ENCODE measurements around the gene PPP1CB.
A peak's percentile ranks its signal among the peaks of the same experiment; 100 is the strongest.
"Not testable (repeated sequence)": the region's sequence is repeated elsewhere in the genome, so short reads cannot be mapped to it uniquely, and the experiment has no call there.

PPP1CB gene

DNA sequence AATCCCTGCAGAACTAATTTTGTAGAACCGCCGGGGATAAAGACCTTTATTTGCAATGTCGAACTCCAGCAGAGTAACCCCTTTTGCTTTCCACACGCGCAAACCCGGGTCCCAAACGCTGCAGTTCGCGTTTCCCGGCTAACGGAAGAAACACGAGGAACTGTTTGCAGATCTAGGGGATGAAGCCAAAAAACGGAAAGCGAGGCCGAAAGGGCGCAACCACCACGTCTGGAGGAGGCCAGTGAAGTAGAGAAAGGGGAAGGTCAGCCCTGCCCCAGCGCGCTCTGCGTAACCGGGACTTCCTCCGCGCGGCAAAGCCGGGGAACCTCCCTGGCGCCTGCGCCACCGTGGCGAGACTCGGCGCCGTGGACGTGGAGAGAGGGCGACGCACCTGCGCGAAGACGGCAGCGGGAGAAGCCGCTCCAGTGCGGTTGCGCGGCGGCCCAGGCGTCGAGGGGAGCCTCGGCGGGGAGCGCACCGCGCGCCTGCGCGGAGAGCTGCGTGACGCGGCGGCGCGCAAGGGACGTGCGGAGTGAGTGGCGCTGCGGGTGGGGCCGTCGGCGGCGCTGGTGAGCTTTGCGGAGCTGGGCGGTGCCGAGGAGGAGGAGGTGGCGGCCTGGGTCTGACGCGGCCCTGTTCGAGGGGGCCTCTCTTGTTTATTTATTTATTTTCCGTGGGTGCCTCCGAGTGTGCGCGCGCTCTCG is at the start of gene PPP1CB:
Gene PPP1CB, plus strand, starts transcription at position 579 of the 704 bp plus-strand sequence. CDS start 295 bp downstream, outside the sequence.
- peak; percentile 84 for DNase-seq

- DNase-seq, result no peak
Observed at GRCh38 chr2:28702415-28702861, 49.2 kb upstream of the PPP1CB start.

- no peak for DNase-seq
Observed at GRCh38 chr2:28702878-28703277, 48.8 kb upstream of the PPP1CB start.

DNA sequence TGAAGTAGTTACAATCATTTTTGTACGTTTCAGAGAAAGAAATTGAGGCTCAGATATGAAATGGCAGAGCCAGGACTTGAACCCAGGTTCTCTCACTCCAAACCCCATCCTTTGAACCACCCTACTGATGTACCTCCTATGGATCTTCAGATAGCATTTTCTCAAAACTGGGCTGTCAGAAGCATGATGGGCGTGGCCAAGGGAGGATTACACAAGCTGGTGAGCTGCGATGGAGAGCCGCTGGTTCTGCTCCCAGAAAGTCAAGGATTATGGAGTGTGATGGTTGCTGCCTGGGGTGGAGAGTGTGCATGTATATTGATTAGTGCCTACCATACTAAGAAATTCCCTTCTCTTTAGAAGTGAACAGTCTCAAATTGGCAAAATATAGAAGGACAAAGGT is 47.0 kb upstream of the PPP1CB start:
- DNase-seq, result no peak

GRCh38 chr2:28705751-28706440 is 45.7 kb upstream of the PPP1CB start:
- no peak for DNase-seq

DNA sequence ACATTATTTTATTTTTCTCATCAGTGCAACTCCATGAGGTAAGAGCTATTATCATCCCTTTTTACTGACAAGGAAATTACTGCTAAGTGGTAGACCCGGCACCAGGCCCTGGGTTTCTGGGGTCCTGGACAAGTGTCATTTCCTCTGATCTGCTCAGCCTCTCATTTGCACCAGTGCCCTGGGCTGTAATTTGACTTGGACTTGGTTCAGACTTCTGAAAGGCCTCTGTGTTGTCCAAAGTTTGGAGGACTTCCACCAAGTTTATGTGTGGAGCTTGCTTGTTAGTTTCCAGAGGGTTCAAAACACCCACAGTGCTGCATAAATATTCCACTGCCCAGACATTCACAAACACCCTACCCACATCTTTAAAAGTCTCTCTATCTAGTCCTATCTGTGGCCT is 44.0 kb upstream of the PPP1CB start:
- DNase-seq, result no peak

GRCh38 chr2:28709101-28709500 is 42.5 kb upstream of the PPP1CB start:
- no peak for DNase-seq

DNA sequence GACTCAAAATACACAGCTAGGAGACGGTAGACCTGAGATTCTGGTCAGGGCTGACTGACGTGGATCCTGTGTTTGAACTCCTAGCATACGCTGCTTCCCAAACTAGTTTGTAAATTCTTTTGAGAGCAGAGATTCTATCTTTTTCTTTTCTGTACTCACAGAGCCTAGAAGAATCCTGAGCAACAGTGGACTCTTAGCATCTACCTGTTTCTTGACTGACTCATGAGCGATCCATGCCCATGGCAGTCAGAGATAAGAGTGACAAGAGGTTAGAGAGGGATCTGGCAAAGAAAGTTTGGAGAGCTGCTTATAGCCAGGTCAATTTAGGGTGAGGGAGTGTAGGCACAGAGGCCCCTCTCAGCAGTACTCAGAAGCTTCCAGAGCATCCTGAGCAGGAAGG is 41.1 kb upstream of the PPP1CB start:
- no peak for DNase-seq

DNA sequence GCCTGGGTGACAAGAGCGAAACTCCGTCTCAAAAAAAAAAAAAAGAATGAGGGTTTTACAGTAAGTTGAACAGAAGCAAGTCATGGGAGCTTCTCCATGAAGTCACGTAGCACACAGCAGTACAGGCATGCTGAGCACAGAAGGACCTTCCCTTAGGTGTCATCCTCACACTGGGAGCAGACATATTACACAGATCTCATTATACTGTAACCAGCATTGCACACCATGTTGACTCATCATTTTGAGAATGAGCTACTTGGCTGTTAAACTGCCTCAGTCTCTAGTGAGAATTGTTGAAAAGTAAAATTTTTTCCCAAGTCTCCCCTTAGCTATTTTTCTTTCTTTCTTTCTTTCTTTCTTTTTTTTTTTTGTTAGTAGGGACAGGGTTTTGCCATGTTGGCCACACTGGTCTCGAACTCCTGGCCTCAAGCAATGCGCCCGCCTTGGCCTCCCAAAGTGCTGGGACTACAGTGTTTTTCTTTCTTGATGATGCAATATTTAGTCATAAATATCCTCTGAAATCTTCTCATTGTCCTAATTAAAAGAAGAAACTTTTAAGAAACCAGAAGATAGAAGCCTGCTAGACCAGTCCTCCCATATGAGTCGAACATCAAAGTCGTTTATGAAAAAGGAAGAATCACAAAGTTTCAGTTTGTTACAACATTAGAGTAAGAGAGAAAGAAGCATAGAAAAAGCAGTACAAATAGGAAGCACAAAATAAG is 37.9 kb upstream of the PPP1CB start:
- no peak for DNase-seq

DNA sequence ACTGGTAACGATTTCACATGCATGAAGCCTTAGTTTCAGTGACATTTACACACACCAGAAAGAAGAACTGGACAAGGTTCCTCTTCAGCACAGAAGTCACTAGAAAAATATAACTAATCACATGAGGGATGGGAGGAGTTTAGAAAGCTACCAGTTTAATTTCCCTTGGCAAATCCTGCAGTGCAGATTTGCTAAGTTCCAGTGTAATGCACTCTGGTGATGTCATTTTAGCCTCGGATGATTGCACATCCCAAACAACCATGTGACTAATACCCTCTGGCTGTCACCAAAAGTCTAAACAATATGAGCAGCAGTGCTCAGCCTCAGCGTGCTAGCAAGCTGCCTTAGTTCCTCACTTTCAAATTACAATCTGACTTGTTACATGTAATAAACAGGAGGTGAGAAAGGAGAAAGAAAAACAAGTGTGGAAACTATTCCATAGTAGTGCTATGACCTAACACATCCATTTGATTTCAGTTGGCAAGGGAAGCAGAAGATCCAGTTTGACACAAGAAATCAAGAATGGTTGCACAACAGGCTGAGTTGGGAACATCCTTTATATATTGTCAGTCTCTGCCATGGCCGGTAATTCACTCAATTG is 35.3 kb upstream of the PPP1CB start:
- DNase-seq, result peak; percentile 81

DNA sequence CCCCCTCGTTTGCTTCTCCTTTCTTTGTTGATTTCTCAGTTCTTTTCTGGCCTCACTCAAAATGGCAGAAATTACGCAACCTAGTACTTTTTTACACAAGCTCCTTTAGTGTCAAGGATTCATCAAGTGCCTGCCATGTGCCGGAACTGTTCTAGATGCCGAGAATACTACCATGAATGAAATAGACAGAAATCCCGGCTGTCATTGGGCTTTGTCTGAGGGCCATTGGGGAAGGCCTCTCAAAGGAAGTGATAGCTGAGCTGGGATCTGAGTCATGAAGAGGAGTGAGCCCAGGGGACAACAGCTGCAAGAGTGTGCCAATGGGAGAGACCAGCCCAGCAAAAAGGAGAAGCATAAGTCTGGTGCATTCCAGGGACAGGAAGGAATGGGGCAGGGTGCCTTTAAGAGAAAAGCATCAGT is 34.3 kb upstream of the PPP1CB start:
- no peak for DNase-seq

DNA sequence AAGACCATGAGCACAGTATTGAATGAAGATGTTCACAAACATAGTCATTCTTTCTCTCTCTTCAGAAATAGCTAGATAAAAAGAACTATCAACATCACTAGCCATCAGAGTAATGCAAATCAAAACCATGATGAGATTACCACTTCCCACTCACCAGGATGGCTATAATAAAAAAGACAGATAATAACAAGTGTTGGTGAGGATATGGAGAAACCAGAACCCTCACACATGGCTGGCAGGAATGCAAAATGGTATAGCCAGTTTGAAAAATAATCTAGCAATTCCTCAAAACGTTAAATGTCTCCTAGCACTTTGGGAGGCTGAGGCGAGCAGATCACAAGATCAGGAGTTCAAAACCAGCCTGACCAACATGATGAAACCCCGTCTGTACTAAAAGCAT is 31.3 kb upstream of the PPP1CB start:
- no peak for DNase-seq

DNA sequence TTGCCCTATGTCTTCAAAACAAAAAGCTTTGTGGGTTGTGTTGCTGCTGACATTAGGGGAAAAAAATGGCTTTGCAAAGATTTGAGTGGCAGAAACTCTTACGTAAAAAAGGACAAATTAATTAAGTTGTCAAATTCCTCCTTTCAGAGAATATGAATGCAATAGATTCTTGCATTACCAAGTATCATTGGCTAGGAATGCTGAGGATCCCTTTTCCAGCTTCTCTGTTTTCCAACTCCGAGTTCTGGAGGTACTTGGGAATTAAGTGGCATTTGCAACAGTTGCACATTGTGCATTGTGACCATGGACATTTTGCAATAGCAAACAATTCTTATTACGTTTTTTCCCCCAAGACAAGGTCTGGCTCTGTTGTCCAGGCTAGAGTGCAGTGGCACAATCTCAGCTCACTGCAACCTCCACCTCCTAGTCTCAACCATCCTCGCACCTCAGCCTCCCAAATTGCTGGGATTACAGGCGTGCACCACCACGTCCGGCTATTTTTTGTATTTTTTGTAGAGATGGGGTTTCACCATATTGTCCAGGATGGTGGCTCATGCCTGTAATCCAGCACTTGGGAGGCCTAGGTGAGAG is 29.9 kb upstream of the PPP1CB start:
- DNase-seq, result no peak

DNA sequence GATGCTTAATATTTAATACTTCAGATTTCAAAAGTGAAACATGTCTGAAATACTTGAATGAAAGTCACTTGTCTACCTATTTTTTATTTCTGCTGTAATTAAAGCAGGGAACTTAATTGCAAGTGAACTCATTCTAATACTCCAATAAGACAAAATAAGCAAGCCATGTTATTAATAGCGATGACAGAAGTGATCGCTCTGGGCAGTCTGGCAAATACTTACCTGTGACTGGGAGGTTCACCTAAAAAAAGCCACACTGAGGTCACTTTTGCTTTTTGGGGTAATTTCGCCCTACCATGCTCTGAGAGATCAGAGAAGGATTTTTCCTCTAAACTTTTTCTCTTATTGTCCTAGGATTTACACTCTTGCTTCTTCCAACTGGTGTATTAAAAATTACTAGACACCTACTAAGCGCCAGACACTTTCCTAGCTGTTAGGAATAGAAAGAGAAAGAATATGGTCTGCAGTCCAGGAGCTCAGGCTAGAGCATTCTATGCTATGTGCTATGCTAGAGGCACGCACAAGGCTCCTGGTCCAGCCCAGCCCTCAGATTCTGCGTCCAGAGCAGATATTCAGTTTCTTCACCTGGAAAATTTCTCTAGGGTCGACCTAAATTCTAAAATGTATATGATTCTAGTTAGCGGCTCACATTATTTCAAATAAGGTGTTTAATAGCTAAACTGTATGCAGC is 26.5 kb upstream of the PPP1CB start:
- no peak for DNase-seq

DNA sequence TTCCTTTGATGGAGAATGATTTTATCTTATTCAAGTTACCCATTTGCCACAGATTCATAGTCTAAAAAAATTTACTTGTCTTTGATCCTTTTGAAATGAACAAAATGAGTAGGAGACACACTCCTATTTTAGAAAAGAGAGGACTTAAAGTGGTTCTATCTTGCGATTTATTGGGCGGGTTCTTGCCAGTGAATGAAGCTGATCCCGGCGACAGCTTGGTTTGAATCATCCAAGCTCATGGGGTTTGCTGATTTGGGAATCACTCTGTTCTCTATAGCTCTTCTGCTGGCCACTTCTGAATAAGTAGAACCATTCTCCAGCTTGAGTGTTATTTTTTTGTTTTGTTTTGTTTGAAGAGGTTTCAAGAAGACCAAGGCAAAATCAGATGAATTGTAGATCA is 25.5 kb upstream of the PPP1CB start:
- DNase-seq, result no peak

GRCh38 chr2:28729698-28730097 is 21.9 kb upstream of the PPP1CB start:
- no peak for DNase-seq

GRCh38 chr2:28730641-28731146 is 20.9 kb upstream of the PPP1CB start:
- DNase-seq, result no peak

DNA sequence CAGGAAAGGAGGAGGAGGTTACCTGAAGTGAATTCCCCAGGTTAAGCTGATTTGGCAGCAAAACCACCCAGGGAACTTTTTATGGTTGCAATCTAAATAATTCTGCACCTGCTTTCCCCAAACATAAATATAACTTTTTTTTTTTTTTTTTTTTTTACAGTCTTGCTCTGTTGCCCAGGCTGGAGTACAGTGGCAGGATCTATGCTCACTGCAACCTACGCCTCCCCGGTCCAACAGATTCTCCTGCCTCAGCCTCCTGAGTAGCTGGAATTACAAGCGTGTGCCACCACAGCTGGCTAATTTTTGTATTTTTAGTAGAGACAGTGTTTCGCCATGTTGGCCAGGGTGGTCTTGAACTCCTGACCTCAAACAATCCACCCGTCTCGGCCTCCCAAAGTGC is 16.1 kb upstream of the PPP1CB start:
- no peak for DNase-seq

DNA sequence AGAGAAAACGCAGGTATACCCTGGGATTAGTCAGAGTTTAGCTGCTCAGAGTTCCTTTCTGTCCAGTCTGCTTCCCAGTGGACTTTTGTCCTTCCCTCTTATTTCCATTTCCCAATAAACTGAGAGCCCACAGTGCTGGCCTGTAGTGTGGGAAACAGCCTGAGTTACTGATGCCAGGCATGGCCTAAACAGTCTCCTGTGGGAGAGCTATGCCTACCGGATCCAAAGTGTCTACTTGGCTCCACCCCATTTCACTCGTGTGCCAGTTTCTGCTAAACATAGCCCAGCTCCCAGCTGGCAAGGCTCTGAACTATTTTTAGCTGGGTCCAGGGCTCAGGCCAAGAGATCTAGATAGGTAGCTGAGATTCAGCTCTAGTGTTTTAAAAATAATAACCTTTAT is 15.6 kb upstream of the PPP1CB start:
- DNase-seq, result no peak

DNA sequence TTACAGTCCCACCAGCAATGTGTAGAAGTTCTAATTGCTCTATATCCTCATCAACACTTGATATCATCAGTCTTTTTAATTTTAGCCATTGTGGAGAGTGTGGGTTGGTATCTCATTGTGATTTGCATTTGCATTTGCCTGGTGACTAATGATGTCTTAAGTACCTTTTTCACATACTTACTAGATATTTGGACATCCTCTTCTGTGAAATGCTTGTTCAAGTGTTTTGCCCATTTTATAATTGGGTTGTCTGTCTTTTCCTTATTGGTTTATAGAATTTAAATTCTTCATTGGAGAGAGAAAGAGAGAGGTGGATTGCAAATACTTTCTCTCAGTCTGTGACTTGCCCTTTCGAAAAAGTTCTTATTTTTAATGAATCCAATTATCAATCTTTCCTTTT is 14.0 kb upstream of the PPP1CB start:
- DNase-seq, result no peak

DNA sequence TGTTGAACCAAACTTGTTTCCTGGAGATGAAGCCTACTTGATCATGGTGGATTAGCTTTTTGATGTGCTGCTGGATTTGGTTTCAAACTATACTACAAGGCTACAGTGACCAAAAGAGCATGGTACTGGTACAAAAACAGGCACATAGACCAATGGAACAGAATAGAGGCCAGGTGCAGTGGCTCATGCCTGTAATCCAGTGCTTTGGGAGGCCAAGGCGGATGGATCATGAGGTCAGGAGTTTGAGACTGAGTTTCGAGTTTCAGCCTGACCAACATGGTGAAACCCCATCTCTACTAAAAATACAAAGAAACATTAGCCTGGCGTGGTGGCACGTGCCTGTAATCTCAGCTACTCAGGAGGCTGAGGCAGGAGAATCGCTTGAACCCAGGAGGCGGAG is 9.0 kb upstream of the PPP1CB start:
- DNase-seq, result not testable (repeated sequence)

DNA sequence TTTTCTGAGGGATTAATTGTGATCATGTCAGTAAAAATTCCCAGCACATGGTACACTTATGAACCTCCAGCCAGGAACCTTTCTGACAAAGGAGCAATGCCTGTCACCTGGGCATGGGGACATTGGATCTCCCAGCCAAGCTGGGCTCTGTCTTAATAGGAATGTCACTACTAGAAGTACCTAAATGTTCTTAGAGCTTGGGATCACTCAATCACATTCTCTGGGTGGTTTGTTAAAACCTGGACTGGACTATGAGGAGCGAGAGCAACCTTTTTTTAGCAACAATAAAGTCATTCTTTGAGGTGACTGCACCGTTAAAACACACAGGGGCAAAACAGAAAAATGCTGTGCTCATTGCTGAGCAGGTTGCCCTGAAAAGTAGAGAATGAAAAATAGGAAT is 6.4 kb upstream of the PPP1CB start:
- DNase-seq, result no peak
